K562 (cell line): ENCODE results near the gene GSTO2. TPM values are rescaled to one million over a fixed set of nuclear protein-coding genes. Genes with fewer than 3 reads are reported as not detected.
A peak's percentile ranks its signal among the peaks of the same experiment; 100 is the strongest.

Experiments used
- CCNT2 ChIP-seq: IDR thresholded peaks from 2 replicates; pipeline ENCODE4 v1.6.1; 2011; ENCODE audit warnings: borderline replicate concordance, low read depth, mild to moderate bottlenecking, moderate library complexity, mixed read lengths, low read length; ENCODE audit not compliant: insufficient read length; ENCODE audit errors: extremely low read depth
- CXXC5 ChIP-seq: fragments of 250-450 bp; sonication (Bioruptor Pico); IDR thresholded peaks from 2 replicates; pipeline ENCODE4 v1.8.0; 2022; ENCODE audit warnings: inconsistent platforms, mild to moderate bottlenecking, moderate library complexity
- HDGF ChIP-seq: fragments of 450-650 bp; IDR thresholded peaks from 2 replicates; pipeline ENCODE4 v1.6.1; 2016
- HLTF ChIP-seq: fragments of 450-650 bp; IDR thresholded peaks from 2 replicates; pipeline ENCODE4 v1.6.1; 2016
- MCM5 ChIP-seq: fragments of 450-650 bp; IDR thresholded peaks from 2 replicates; pipeline ENCODE4 v1.6.1; 2016; ENCODE audit warnings: low read depth
- MEIS2 ChIP-seq: fragments of 450-650 bp; IDR thresholded peaks from 2 replicates; pipeline ENCODE4 v1.6.1; 2014; ENCODE audit warnings: mild to moderate bottlenecking; ENCODE audit not compliant: partially characterized antibody
- MGA ChIP-seq: fragments of 450-650 bp; IDR thresholded peaks from 2 replicates; pipeline ENCODE4 v1.6.1; 2016; ENCODE audit warnings: mild to moderate bottlenecking, moderate library complexity
- STAG1 ChIP-seq: sonication (generic); formaldehyde crosslinking; IDR thresholded peaks from 2 replicates; pipeline ENCODE4 v1.5.0; 2020; ENCODE audit warnings: missing genetic modification reagents, borderline replicate concordance
- ZNF639 ChIP-seq, 2 experiments: fragments of 200-800 bp in 1 of 2; sonication (Bioruptor generic) in 1 of 2; sonication (generic) in 1 of 2; formaldehyde crosslinking in 1 of 2; IDR thresholded peaks in 1 of 2; conservative IDR thresholded peaks in 1 of 2; 2 replicates each; pipeline versions ENCODE4 v1.5.0 to v1.6.1; 2016 to 2020; ENCODE audit warnings: missing compliant biosample characterization in 1 of 2, missing genetic modification characterization in 1 of 2, missing genetic modification reagents in 1 of 2
- polyA plus RNA-seq, 8 experiments: library from polyadenylated mRNA; depleted of rRNA in 4 of 8; stranded (reverse) in 5 of 8; unstranded in 3 of 8; fragments of >200 nt; fragmentation: Nextera tagmentation in 2 of 8; fragmentation: Illumina TruSeq in 1 of 8; extraction: Ambion mirVana in 2 of 8; extraction: Trizol in 1 of 8; gene quantifications; 2 replicates each; pipeline versions ENCODE4 v1.2.1 to v1.2.3, GENCODE V29; 2011 to 2014; ENCODE audit warnings: inconsistent platforms in 1 of 8, missing spikeins in 1 of 8
- total RNA-seq, 7 experiments: library from RNA; depleted of rRNA in 6 of 7; stranded (reverse); fragments of >200 nt in 6 of 7; fragmentation: Illumina TruSeq in 2 of 7; extraction: Trizol in 2 of 7; gene quantifications; 2 replicates each; pipeline versions ENCODE4 v1.2.1 to v1.2.3, GENCODE V29; 2011 to 2021; ENCODE audit warnings: low replicate concordance in 1 of 7

The GSTO2 gene
- total and polyA plus RNA-seq, 9 of the 15 experiments (the other 6 are each of a cell fraction or from before 2014, with no cell fraction given), result 0.18 to 1.8 (median 0.90) TPM

DNA sequence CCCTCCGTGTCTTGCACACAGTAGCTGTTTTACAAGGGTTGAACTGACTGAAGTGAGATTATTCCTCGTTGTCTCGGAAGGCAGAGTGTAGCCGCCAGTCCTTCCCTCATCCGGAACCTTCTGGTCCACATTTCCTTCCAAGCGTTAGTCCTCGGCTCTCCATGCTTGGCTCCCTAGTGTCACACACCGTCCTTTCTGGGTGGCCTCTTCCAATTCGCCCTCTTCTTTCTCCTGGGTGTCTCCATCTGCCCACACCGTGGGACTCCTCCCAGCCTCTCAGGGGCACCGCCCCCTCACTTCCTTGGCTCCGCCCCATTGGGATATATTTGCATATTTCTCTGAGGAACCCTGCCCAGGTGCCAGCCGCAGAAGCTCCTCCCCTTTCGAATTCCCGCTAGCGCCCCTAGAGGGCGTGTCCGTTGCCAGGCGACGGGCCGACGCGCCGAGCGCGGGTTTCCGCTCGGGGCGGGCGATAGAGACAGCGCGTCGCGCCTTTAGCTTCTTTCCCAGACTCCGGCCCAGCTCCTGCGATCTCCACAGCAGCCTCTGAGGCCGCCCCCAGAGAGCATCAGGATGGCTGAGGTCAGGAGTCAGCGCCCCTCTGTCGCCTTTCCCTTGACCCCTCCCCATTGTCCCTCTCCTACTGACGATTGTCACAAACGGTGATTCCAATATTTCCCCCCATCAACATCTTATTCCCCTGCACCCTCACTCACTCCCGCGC, 84.5 kb downstream of the GSTO2 start, which contains the start of gene CFAP58 (continued):
- TF ChIP-seq ZNF639 (CRISPR knock-in tag; conservative IDR thresholded peaks at IDR 0.05 in 1 of 2, IDR thresholded peaks at IDR 0.05 in 1 of 2) (no peak), CXXC5 (CRISPR knock-in tag) (peak; percentile 81), MEIS2 (no peak), STAG1 (no peak), HDGF (0 out of 2 replicates have a peak, but pooled peaks have one; percentile 20), MGA (peak; percentile 66), CCNT2 (peak; percentile 48), HLTF (no peak), MCM5 (no peak)
